ENCODE results near the gene ALPP.

GRCh38 chr2:232341061-232341738, 37.4 kb upstream of the ALPP start:
- TF ChIP-seq EP300 (IDR thresholded peaks at IDR 0.05; ENCODE audit: borderline replicate concordance in 1 of 2, low read depth in 1 of 2, low read length in 1 of 2) (no peak), RXRA (IDR thresholded peaks at IDR 0.05; ENCODE audit: borderline replicate concordance, low read depth) (no peak), YY1 (IDR thresholded peaks at IDR 0.05; ENCODE audit: low read depth) (no peak), ELF1 (IDR thresholded peaks at IDR 0.05) (no peak), RFX5 (IDR thresholded peaks at IDR 0.05; ENCODE audit: low read length) (no peak), SIN3A (IDR thresholded peaks at IDR 0.05; ENCODE audit: borderline replicate concordance, low read depth, low read length) (no peak)
- TF ChIP-seq, protein P1, sequence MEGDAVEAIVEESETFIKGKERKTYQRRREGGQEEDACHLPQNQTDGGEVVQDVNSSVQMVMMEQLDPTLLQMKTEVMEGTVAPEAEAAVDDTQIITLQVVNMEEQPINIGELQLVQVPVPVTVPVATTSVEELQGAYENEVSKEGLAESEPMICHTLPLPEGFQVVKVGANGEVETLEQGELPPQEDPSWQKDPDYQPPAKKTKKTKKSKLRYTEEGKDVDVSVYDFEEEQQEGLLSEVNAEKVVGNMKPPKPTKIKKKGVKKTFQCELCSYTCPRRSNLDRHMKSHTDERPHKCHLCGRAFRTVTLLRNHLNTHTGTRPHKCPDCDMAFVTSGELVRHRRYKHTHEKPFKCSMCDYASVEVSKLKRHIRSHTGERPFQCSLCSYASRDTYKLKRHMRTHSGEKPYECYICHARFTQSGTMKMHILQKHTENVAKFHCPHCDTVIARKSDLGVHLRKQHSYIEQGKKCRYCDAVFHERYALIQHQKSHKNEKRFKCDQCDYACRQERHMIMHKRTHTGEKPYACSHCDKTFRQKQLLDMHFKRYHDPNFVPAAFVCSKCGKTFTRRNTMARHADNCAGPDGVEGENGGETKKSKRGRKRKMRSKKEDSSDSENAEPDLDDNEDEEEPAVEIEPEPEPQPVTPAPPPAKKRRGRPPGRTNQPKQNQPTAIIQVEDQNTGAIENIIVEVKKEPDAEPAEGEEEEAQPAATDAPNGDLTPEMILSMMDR (IDR thresholded peaks at IDR 0.05), result no peak
